AG20443 (cell line): ENCODE data around the gene CD79A.

ENCODE experiments used
- DNase-seq: peaks from one replicate; pipeline ENCODE4 v3.0.0; 2012; ENCODE audit warnings: low spot score, mixed read lengths

Gene CD79A

GRCh38 chr19:41918653-41919244 lies 41.7 kb downstream of the CD79A start:
- no peak for DNase-seq

- DNase-seq: no peak
Measured at GRCh38 chr19:41919948-41920712, 43.1 kb downstream of the CD79A start.

- no peak for DNase-seq
Measured at GRCh38 chr19:41920882-41921576, 44.0 kb downstream of the CD79A start.

GRCh38 chr19:41921577-41922576 lies 44.8 kb downstream of the CD79A start:
- no peak for DNase-seq

- DNase-seq: no peak
Measured at GRCh38 chr19:41922585-41922984, 45.5 kb downstream of the CD79A start.

GRCh38 chr19:41923045-41923788 lies 46.1 kb downstream of the CD79A start:
- DNase-seq: no peak

- no peak for DNase-seq
Measured at GRCh38 chr19:41924151-41925145, 47.4 kb downstream of the CD79A start.

GRCh38 chr19:41925208-41926003 lies 48.3 kb downstream of the CD79A start:
- DNase-seq: no peak

GRCh38 chr19:41926028-41926762 lies 49.1 kb downstream of the CD79A start:
- DNase-seq: no peak

- no peak for DNase-seq
Measured at GRCh38 chr19:41926763-41927496, 49.9 kb downstream of the CD79A start.

GRCh38 chr19:41927497-41928192 lies 50.6 kb downstream of the CD79A start:
- DNase-seq: no peak

GRCh38 chr19:41928221-41928683 lies 51.2 kb downstream of the CD79A start, which contains the start of gene ERFL:
Gene ERFL, minus strand, starts transcription at chr19:41928449. Its CDS starts 15,530 bp downstream, at chr19:41912919.
- peak; percentile 56 for DNase-seq

GRCh38 chr19:41928754-41929535 lies 51.9 kb downstream of the CD79A start:
- no peak for DNase-seq

GRCh38 chr19:41929536-41930071 lies 52.5 kb downstream of the CD79A start:
- no peak for DNase-seq

- no peak for DNase-seq
Measured at GRCh38 chr19:41930322-41930722, 53.2 kb downstream of the CD79A start.
